Regular cardiac myocyte (primary cell): ENCODE data around the gene INPP5D. TPM values are rescaled to one million over a fixed set of nuclear protein-coding genes. Genes with fewer than 3 reads are reported as not detected.

Source experiments
- total RNA-seq: library from RNA; depleted of rRNA; stranded (reverse); fragments of >200 nt; gene quantifications from 2 replicates; pipeline ENCODE4 v1.2.3, GENCODE V29; 2014

Gene INPP5D
- total RNA-seq, result under 0.01 and 0.85 TPM in 2 replicates

DNA sequence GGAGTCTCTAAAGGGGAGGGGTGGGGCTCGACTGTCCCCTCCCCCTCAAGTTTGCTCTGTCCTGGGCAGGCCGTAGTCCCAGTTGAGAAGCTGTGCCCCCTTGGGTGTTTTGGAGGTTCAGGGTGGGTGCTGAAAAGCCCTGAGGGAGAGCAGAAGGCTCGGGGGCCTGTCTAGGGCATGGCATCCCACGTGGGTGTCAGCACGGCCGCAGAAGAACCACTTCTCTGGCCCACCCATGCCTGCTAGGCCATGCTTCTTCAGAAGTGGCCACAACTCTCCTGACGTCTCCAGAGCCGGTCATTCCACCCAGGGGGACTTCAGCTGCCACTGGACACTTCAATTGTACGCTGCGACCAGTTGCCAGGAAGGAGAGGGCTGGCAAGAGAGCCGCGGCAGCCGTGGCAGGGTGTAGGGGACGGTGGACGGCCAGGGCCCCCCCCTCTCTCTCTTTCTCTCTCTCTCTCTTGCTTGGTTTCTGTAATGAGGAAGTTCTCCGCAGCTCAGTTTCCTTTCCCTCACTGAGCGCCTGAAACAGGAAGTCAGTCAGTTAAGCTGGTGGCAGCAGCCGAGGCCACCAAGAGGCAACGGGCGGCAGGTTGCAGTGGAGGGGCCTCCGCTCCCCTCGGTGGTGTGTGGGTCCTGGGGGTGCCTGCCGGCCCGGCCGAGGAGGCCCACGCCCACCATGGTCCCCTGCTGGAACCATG, at the start of gene INPP5D:
Gene INPP5D, plus strand, starts transcription at position 546 of the 704 bp plus-strand sequence. Its CDS starts 137 bp downstream, at position 683.

GRCh38 chr2:233013027-233013461, 47.1 kb upstream of the INPP5D start, which contains the start of gene NGEF:
NGEF (minus strand) TSS chr2:233013256; CDS start chr2:232974890, 38,366 bp downstream.

DNA sequence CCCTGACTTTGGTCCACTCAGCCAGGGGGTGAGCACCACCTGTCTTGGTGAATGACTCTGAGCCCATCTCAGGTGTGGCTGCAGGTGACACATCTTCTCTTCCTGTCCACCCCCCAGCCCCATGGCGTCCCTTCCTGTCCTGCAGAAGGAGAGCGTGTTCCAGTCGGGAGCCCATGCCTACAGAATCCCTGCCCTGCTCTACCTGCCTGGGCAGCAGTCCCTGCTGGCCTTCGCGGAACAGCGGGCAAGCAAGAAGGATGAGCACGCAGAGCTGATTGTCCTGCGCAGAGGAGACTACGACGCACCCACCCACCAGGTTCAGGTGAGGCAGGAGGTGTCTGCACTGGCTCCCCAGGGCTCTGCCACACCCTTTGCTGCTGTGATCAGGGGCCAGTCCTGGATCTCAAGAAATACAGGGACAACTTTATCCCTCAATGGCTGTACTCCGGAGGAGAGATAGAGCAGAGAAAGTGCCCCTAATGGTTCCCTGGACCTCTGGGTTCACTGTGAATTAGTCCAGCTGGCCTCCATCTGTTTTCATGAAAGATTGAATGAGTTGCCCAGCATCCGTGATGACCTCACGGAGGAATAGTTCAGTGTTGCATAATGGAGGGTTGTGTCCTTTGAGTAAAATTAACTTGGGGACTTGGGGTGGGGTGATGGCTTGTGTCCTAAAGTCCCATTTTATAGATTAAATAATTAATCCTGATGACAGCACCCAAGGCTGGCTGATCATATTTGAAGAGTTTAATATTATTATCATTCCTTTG, 27.4 kb upstream of the INPP5D start, which contains the start of gene NEU2:
Gene NEU2, plus strand, starts transcription at position 122 of the 770 bp plus-strand sequence. Its CDS starts 0 bp downstream, at position 122.

DNA sequence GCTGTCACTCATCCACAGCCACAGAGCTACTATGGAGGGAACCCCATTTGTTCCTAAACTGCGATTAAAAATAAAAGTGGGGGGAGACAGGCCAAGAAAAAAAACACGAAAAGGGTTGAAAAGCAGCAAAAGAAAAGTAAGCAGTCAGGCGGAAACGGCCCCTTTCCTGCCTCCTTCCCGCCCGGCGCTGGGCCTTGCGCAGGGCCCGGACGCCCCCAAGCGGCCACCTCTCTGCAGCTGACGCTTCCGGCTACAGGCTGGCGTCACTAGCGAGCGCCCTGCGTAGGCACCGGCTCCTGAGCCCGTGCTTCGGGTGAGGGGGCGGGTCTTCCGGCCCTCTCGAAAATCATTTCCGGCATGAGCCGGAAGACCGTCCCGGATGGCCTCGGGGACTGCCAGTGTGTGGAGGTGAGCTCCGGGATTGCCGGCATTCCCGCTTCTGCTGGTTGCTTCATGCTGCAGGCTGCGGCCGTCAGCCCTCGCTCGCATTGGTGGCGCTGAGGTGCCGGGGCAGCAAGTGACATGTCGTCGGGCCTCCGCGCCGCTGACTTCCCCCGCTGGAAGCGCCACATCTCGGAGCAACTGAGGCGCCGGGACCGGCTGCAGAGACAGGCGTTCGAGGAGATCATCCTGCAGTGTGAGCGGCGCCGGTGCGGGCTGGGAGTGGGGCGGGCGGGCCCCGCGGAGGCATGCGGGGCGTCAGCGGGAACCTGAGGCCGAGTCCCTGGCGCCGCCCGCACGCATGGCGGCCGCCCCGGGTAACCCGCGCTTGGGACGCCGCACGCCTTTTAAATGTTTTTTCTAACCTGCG, 191.4 kb downstream of the INPP5D start, which contains the start of gene ATG16L1:
Gene ATG16L1, plus strand, starts transcription at position 368 of the 811 bp plus-strand sequence. Its CDS starts 155 bp downstream, at position 523.

Other genes starting within 250 kb of the INPP5D start
- gene SNORC, start 190.1 kb upstream of the INPP5D start, total RNA-seq, result 0.19 and 0.56 TPM in 2 replicates
- 0.28 and 1.9 TPM in 2 replicates for gene NGEF, start 47.1 kb upstream of the INPP5D start, total RNA-seq
- gene NEU2, start 27.7 kb upstream of the INPP5D start, total RNA-seq, result not detected in 2 replicates
- 29.0 and 37.6 TPM in 2 replicates for gene ATG16L1, start 191.3 kb downstream of the INPP5D start, total RNA-seq
- gene SAG, start 247.5 kb downstream of the INPP5D start, total RNA-seq, result not detected in 2 replicates